ENCODE measurements around the gene ARMH3.

GRCh38 chr10:101892782-101893391, 163.1 kb downstream of the ARMH3 start:
- no peak for TF ChIP-seq CTCF (conservative IDR thresholded peaks at IDR 0.05; ENCODE audit: low read length)
- TF ChIP-seq EZH2phosphoT487 (IDR thresholded peaks at IDR 0.05; ENCODE audit: borderline replicate concordance, low read depth, low read length): no peak
